ENCODE results near the gene EFHD1.
"Not testable (repeated sequence)": the region's sequence is repeated elsewhere in the genome, so short reads cannot be mapped to it uniquely, and the experiment has no call there.

Gene EFHD1

GRCh38 chr2:232667989-232668583, 34.7 kb downstream of the EFHD1 start:
- no peak for TF ChIP-seq Cebpa-rat (IDR thresholded peaks at IDR 0.05)
- Histone ChIP-seq H3K4me1 (no peaks in the 10 kb centered on the region), H3K4me2 (no peak overlapping the region), H3K4me3 (no peak overlapping the region), H4K20me1 (no peaks in the 10 kb centered on the region), H3K27me3 (no peaks in the 10 kb centered on the region), H3K36me3 (no peaks in the 10 kb centered on the region), H3K27ac (no peak overlapping the region), H3K9me3 (no peaks in the 10 kb centered on the region), H3K9ac (no peak overlapping the region)

- no peaks in the 10 kb centered on the region for H3K9me3 ChIP-seq
- no peak overlapping the region for H3K27ac ChIP-seq
- no peak for TF ChIP-seq Cebpa-rat (IDR thresholded peaks at IDR 0.05)
- no peaks in the 10 kb centered on the region for H3K36me3 ChIP-seq
- no peaks in the 10 kb centered on the region for H3K27me3 ChIP-seq
- H3K4me2 ChIP-seq, result no peak overlapping the region
- no peak overlapping the region for H3K9ac ChIP-seq
- H3K4me1 ChIP-seq, result no peaks in the 10 kb centered on the region
- H4K20me1 ChIP-seq, result no peaks in the 10 kb centered on the region
- no peak overlapping the region for H3K4me3 ChIP-seq
Observed at GRCh38 chr2:232668805-232669444, 35.5 kb downstream of the EFHD1 start.

DNA sequence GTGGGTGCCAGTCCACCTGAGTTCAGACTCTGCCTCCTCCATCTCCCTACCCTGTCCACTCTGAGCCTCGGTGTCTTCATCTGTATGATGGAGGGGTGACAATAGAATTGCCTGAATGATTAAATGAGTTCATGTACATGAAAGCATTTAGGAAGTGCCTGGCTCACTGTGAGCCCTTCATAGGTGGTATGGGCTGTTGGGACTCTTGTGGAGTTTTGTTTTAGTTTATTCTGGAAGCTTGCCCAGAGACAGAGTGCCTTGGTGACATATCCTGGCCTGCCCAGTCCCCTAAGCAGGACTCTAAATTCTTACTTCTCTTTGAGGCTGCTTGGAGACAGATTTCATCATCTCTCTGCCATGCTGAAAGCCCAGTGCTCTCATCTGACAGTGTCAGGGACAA, 39.2 kb downstream of the EFHD1 start:
- Histone ChIP-seq H3K9me3 (no peaks in the 10 kb centered on the region), H3K27me3 (no peaks in the 10 kb centered on the region), H4K20me1 (no peaks in the 10 kb centered on the region), H3K36me3 (no peaks in the 10 kb centered on the region), H3K4me3 (no peak overlapping the region), H3K27ac (no peak overlapping the region), H3K4me1 (no peaks in the 10 kb centered on the region), H3K9ac (no peak overlapping the region), H3K4me2 (no peak overlapping the region)
- no peak for TF ChIP-seq Cebpa-rat (IDR thresholded peaks at IDR 0.05)

- H3K27ac ChIP-seq, result no peak overlapping the region
- no peaks in the 10 kb centered on the region for H3K4me1 ChIP-seq
- no peaks in the 10 kb centered on the region for H3K27me3 ChIP-seq
- H3K4me3 ChIP-seq, result no peak overlapping the region
- no peak overlapping the region for H3K9ac ChIP-seq
- no peaks in the 10 kb centered on the region for H3K36me3 ChIP-seq
- H3K4me2 ChIP-seq, result no peak overlapping the region
- no peaks in the 10 kb centered on the region for H3K9me3 ChIP-seq
- H4K20me1 ChIP-seq, result no peaks in the 10 kb centered on the region
- TF ChIP-seq Cebpa-rat (IDR thresholded peaks at IDR 0.05), result no peak
Observed at GRCh38 chr2:232674491-232674890, 41.1 kb downstream of the EFHD1 start.

GRCh38 chr2:232675381-232675780, 42.0 kb downstream of the EFHD1 start:
- no peak overlapping the region for H3K4me3 ChIP-seq
- H3K4me2 ChIP-seq, result no peak overlapping the region
- TF ChIP-seq Cebpa-rat (IDR thresholded peaks at IDR 0.05), result no peak
- H3K36me3 ChIP-seq, result no peaks in the 10 kb centered on the region
- H3K9ac ChIP-seq, result no peak overlapping the region
- H3K9me3 ChIP-seq, result no peaks in the 10 kb centered on the region
- H3K4me1 ChIP-seq, result no peaks in the 10 kb centered on the region
- no peaks in the 10 kb centered on the region for H4K20me1 ChIP-seq
- H3K27ac ChIP-seq, result no peak overlapping the region
- H3K27me3 ChIP-seq, result no peaks in the 10 kb centered on the region

GRCh38 chr2:232680006-232680405, 46.6 kb downstream of the EFHD1 start:
- Histone ChIP-seq H3K9me3 (no peaks in the 10 kb centered on the region), H3K27me3 (no peaks in the 10 kb centered on the region), H3K9ac (no peak overlapping the region), H3K4me3 (no peak overlapping the region), H3K4me1 (no peaks in the 10 kb centered on the region), H4K20me1 (no peaks in the 10 kb centered on the region), H3K4me2 (no peak overlapping the region), H3K36me3 (no peaks in the 10 kb centered on the region), H3K27ac (no peak overlapping the region)
- TF ChIP-seq Cebpa-rat (IDR thresholded peaks at IDR 0.05), result no peak

DNA sequence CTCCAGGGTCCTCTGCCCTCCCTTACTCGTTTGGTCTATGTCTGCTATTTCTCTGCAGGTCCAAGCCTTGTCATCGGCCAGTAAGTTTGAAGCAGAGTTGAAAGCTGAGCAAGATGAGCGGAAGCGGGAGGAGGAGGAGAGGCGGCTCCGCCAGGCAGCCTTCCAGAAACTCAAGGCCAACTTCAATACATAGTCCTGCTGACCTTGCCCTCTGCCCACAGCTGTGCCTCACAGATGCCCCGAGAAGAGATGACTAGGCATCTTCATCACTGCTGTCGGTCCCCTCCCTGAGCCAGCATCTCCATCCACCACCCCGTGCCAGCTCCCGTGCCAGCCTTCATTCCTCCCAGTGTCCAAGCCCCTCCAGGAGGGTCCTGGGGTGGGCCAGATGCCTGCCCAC, 48.1 kb downstream of the EFHD1 start:
- H3K9me3 ChIP-seq, result no peaks in the 10 kb centered on the region
- no peaks in the 10 kb centered on the region for H3K36me3 ChIP-seq
- no peak overlapping the region for H3K27ac ChIP-seq
- H3K27me3 ChIP-seq, result no peaks in the 10 kb centered on the region
- H3K4me2 ChIP-seq, result no peak overlapping the region
- H4K20me1 ChIP-seq, result no peaks in the 10 kb centered on the region
- no peak overlapping the region for H3K4me3 ChIP-seq
- TF ChIP-seq Cebpa-rat (IDR thresholded peaks at IDR 0.05), result no peak
- H3K9ac ChIP-seq, result no peak overlapping the region
- H3K4me1 ChIP-seq, result no peaks in the 10 kb centered on the region

DNA sequence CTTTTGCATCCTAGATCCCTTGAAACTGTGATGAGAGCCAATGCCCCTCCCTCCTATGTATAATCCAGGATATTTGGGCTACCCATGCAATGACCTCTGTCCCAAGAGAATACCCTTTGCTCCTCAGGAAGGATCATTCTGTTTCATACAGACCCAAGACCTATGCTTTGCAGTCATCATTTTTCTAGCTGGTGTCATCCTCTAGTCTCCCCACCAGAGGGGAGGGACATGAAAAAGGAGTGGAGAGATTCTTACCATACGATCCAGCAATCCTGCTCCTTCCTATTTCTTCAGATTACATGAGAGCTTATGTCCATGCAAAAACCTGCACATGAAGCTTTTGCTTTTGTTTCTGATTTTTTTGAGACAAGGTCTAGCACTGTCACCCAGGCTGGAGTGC, 50.0 kb downstream of the EFHD1 start:
- Histone ChIP-seq H3K27ac (no peak overlapping the region), H3K36me3 (no peaks in the 10 kb centered on the region)

GRCh38 chr2:232685391-232685790, 52.0 kb downstream of the EFHD1 start:
- H3K4me1 ChIP-seq, result peaks cover 13% of the 10 kb centered on the region
- not testable (repeated sequence) for H3K27me3 ChIP-seq, H3K4me3 ChIP-seq, H3K36me3 ChIP-seq, H3K9ac ChIP-seq, H3K4me2 ChIP-seq, H4K20me1 ChIP-seq, H3K27ac ChIP-seq, H3K9me3 ChIP-seq

More for the DNA sequence above, 50.0 kb downstream of the EFHD1 start:
- Histone ChIP-seq H3K27me3 (no peaks in the 10 kb centered on the region), H3K4me3 (no peak overlapping the region), H3K9me3 (no peaks in the 10 kb centered on the region), H4K20me1 (no peaks in the 10 kb centered on the region), H3K4me2 (no peak overlapping the region), H3K9ac (no peak overlapping the region), H3K4me1 (peaks cover 12% of the 10 kb centered on the region)
- TF ChIP-seq Cebpa-rat (IDR thresholded peaks at IDR 0.05), result no peak

- no peak overlapping the region for H3K4me3 ChIP-seq
- 0 out of 2 replicates have a peak overlapping the region, but pooled peaks have one; percentile 35 for H3K27ac ChIP-seq
- H3K9ac ChIP-seq, result no peak overlapping the region
- no peaks in the 10 kb centered on the region for H4K20me1 ChIP-seq
- H3K27me3 ChIP-seq, result no peaks in the 10 kb centered on the region
- H3K36me3 ChIP-seq, result no peaks in the 10 kb centered on the region
- TF ChIP-seq Cebpa-rat (IDR thresholded peaks at IDR 0.05), result no peak
- no peaks in the 10 kb centered on the region for H3K9me3 ChIP-seq
- peaks cover 13% of the 10 kb centered on the region for H3K4me1 ChIP-seq
- peak overlapping the region; percentile 42 for H3K4me2 ChIP-seq
Observed at GRCh38 chr2:232687382-232688160, 54.2 kb downstream of the EFHD1 start.

Measured in BLaER1 (cell line).